ENCODE data around the gene ATRAID. TPM values are rescaled to one million over a fixed set of nuclear protein-coding genes. Genes with fewer than 3 reads are reported as not detected.
"Not testable (repeated sequence)": the region's sequence is repeated elsewhere in the genome, so short reads cannot be mapped to it uniquely, and the experiment has no call there.

Gene ATRAID
- total RNA-seq (2014; rRNA removed; shearing (Covaris generic); ENCODE audit: low replicate concordance) = 284 and 308 TPM in 2 replicates

GRCh38 chr2:27211943-27212625 is at the start of gene ATRAID, which contains the start of gene SLC5A6:
Gene ATRAID (plus strand): TSS chr2:27212041. CDS start chr2:27212369, 328 bp downstream.
Gene SLC5A6 (minus strand): TSS chr2:27212268. CDS start chr2:27207650, 4,618 bp downstream.
- in situ Hi-C loops (cut with HindIII; ENCODE audit: low pct_unique_long_range_greater_than_20kb, low sequenced_read_pairs) = no loop called here
- peak; percentile 90 for DNase-seq (ENCODE audit: low read depth)

- in situ Hi-C loops (cut with HindIII; ENCODE audit: low pct_unique_long_range_greater_than_20kb, low sequenced_read_pairs) = no loop called here
- no peak for DNase-seq (ENCODE audit: low read depth)
Observed at GRCh38 chr2:27162151-27163121, 49.4 kb upstream of the ATRAID start.

GRCh38 chr2:27164960-27165763 is 46.7 kb upstream of the ATRAID start:
- in situ Hi-C loops (cut with HindIII; ENCODE audit: low pct_unique_long_range_greater_than_20kb, low sequenced_read_pairs) = no loop called here
- DNase-seq (ENCODE audit: low read depth) = no peak

GRCh38 chr2:27170581-27171337 is 41.1 kb upstream of the ATRAID start:
- in situ Hi-C loops (cut with HindIII; ENCODE audit: low pct_unique_long_range_greater_than_20kb, low sequenced_read_pairs) = no loop called here
- peak; percentile 21 for DNase-seq (ENCODE audit: low read depth)

GRCh38 chr2:27171351-27171848 is 40.4 kb upstream of the ATRAID start:
- in situ Hi-C loops (cut with HindIII; ENCODE audit: low pct_unique_long_range_greater_than_20kb, low sequenced_read_pairs) = no loop called here
- no peak for DNase-seq (ENCODE audit: low read depth)

GRCh38 chr2:27174638-27175037 is 37.2 kb upstream of the ATRAID start:
- in situ Hi-C loops (cut with HindIII; ENCODE audit: low pct_unique_long_range_greater_than_20kb, low sequenced_read_pairs) = no loop called here
- DNase-seq (ENCODE audit: low read depth) = no peak

- DNase-seq (ENCODE audit: low read depth) = no peak
- in situ Hi-C loops (cut with HindIII; ENCODE audit: low pct_unique_long_range_greater_than_20kb, low sequenced_read_pairs) = no loop called here
Observed at GRCh38 chr2:27175330-27175729, 36.5 kb upstream of the ATRAID start.

- in situ Hi-C loops (cut with HindIII; ENCODE audit: low pct_unique_long_range_greater_than_20kb, low sequenced_read_pairs); DNase-seq (ENCODE audit: low read depth): not testable (repeated sequence)
Observed at GRCh38 chr2:27175781-27176180, 36.1 kb upstream of the ATRAID start.

GRCh38 chr2:27177441-27178351 is 34.1 kb upstream of the ATRAID start:
- in situ Hi-C loops (cut with HindIII; ENCODE audit: low pct_unique_long_range_greater_than_20kb, low sequenced_read_pairs) = no loop called here
- DNase-seq (ENCODE audit: low read depth) = no peak

GRCh38 chr2:27178469-27178868 is 33.4 kb upstream of the ATRAID start:
- in situ Hi-C loops (cut with HindIII; ENCODE audit: low pct_unique_long_range_greater_than_20kb, low sequenced_read_pairs) = no loop called here
- DNase-seq (ENCODE audit: low read depth) = no peak

GRCh38 chr2:27179344-27180000 is 32.4 kb upstream of the ATRAID start:
- in situ Hi-C loops (cut with HindIII; ENCODE audit: low pct_unique_long_range_greater_than_20kb, low sequenced_read_pairs) = no loop called here
- DNase-seq (ENCODE audit: low read depth) = no peak

- no peak for DNase-seq (ENCODE audit: low read depth)
- in situ Hi-C loops (cut with HindIII; ENCODE audit: low pct_unique_long_range_greater_than_20kb, low sequenced_read_pairs) = no loop called here
Observed at GRCh38 chr2:27182346-27182745, 29.5 kb upstream of the ATRAID start.

GRCh38 chr2:27184115-27184514 is 27.7 kb upstream of the ATRAID start:
- in situ Hi-C loops (cut with HindIII; ENCODE audit: low pct_unique_long_range_greater_than_20kb, low sequenced_read_pairs) = no loop called here
- DNase-seq (ENCODE audit: low read depth) = no peak

- DNase-seq (ENCODE audit: low read depth) = no peak
Observed at GRCh38 chr2:27185331-27186026, 26.4 kb upstream of the ATRAID start.

GRCh38 chr2:27186613-27187345 is 25.1 kb upstream of the ATRAID start:
- in situ Hi-C loops (cut with HindIII; ENCODE audit: low pct_unique_long_range_greater_than_20kb, low sequenced_read_pairs) = no loop called here

More at GRCh38 chr2:27185331-27186026, 26.4 kb upstream of the ATRAID start:
- in situ Hi-C loops (cut with HindIII; ENCODE audit: low pct_unique_long_range_greater_than_20kb, low sequenced_read_pairs) = no loop called here

More at GRCh38 chr2:27186613-27187345, 25.1 kb upstream of the ATRAID start:
- no peak for DNase-seq (ENCODE audit: low read depth)

All from Caki2 (cell line).